OCI-LY1 (cell line): ENCODE results near the gene TCN2.

ENCODE experiments used
- EZH2 ChIP-seq: fragments of 200-600 bp; sonication (generic), shearing (Covaris generic); IDR thresholded peaks from 2 replicates; pipeline ENCODE4 v1.8.0; 2017; ENCODE audit warnings: borderline replicate concordance, mixed run types, mild to moderate bottlenecking, antibody characterized with exemption, low read length, moderate library complexity, mixed read lengths
- TF ChIP-seq, protein P1 (sequence below): fragments of 200-600 bp; sonication (generic), shearing (Covaris generic); IDR thresholded peaks from 2 replicates; pipeline ENCODE4 v1.5.1; 2017; ENCODE audit warnings: mild to moderate bottlenecking, antibody characterized with exemption, low read length, moderate library complexity, mixed read lengths

DNA sequence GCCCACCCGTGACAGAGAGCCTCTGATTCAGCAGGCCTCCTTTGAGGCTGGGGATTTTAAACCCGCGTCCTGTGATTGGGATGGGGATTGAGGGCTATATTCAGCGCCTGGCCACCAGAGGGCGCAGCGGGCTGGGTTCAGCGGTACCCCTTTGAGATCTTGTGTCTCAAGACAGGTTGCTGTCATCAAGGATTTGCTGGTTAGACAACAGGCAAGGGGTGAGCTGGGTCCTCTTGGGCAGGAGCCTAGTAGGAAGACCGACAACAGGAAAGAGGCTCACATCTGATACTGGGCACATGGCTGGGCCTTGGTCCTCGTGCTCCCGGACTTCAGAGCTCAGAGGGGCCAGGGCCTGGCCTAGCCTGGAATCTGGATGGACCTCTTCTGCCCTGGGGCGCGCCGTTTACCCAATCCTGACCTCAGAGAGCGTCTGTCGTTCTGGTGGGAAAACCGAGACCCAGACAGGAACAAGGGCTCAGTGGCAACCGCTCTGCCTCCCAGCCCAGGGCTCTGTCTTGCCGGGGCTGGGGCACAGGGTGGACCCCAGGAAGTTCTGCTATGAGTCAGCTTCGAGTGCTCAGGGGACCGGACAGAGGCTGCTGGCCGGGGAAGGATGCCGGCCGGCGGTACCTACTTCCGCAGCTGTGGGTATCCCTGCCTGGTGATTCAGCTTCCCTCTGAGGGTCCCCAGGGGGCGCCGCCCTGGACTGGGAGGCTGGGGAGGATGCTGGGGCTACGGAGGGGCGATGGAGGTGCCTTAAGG is 27.7 kb downstream of the TCN2 start:
- TF ChIP-seq, protein P1, sequence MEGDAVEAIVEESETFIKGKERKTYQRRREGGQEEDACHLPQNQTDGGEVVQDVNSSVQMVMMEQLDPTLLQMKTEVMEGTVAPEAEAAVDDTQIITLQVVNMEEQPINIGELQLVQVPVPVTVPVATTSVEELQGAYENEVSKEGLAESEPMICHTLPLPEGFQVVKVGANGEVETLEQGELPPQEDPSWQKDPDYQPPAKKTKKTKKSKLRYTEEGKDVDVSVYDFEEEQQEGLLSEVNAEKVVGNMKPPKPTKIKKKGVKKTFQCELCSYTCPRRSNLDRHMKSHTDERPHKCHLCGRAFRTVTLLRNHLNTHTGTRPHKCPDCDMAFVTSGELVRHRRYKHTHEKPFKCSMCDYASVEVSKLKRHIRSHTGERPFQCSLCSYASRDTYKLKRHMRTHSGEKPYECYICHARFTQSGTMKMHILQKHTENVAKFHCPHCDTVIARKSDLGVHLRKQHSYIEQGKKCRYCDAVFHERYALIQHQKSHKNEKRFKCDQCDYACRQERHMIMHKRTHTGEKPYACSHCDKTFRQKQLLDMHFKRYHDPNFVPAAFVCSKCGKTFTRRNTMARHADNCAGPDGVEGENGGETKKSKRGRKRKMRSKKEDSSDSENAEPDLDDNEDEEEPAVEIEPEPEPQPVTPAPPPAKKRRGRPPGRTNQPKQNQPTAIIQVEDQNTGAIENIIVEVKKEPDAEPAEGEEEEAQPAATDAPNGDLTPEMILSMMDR = peak; percentile 88
- no peak for TF ChIP-seq EZH2
